GM18867 (cell line): ENCODE results near the gene SYTL1.

Experiments
- ATAC-seq: cut with Tn5 transposase; IDR thresholded peaks from one replicate; pipeline ENCODE4 v1.9.1; 2021; ENCODE audit warnings: mild to moderate bottlenecking, moderate library complexity; ENCODE audit not compliant: unreplicated experiment

SYTL1 gene

DNA sequence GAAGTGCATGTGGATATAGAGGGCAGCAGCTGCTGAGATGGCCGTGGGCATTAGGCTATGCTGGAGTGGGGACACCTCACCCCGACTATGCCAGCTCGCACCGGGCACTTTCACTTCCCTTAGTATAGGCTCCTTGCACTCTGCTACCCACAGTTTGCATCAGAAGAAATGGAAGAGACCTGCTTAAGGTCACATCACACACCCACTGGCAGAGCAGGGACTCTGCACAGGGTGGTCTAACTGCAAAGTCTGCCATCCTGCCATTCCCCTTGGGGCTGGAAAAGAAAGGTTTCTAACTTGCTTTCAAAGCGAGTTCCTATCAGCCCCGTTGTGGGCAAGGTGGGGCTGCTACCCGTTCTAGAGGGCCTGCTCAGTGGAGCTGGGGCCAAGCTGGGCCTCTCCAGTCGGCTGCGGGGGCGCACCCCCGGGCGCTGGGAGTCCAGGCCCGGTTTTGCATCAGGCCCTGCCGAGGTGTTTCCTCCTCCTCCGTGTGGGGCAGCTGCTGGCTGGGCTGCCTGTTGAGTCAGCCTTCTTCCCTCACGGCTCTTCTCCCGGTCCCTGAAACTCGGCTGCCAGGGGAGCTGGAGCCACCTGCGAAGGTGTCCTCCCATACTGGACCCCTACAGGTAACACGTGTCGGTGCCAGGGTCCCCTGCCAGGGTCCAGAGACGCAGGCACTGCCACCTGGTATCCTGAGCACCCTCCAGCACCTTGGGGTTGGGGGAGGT is at the start of gene SYTL1:
Gene SYTL1 (plus strand): TSS at position 498 of the 728 bp plus-strand sequence. CDS start 3,313 bp downstream, outside the sequence.
- peak; percentile 55 for ATAC-seq

DNA sequence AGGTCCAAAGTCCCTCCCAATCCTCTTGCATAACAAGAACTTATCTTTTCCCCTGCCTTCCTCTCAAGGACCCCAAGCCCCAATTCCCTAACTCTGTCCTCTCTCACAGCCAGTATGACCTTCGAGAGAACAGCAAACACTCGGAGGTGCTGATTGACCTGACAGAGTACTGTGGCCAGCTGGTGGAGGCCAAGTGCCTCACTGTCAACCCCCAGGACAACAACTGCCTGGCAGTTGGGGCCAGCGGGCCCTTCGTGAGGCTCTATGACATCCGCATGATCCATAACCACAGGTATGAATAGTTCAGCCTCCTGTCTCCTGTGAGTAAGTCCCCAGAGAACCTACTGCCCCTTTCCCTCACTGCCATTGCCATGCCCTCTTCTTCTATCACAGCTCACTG is 49.7 kb upstream of the SYTL1 start:
- ATAC-seq, result no peak

DNA sequence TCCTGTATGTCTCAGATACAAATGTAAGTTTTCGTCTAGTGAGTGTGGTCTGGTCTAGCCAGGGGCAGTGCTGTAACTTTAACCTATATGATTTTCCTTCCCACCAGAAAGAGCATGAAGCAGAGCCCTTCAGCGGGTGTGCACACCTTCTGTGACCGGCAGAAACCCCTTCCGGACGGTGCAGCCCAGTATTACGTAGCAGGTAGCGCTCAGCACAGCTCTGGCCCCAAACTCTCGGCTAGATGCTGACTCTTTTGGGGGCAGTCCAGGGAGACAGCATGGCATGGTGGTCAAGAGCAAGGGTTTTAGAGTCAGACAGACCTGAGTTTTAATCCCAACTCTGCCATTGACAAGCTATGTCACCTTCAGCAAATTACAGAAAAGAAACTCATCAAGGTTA is 47.9 kb upstream of the SYTL1 start:
- ATAC-seq, result no peak

GRCh38 chr1:27296773-27297291 is 45.0 kb upstream of the SYTL1 start:
- ATAC-seq, result no peak

GRCh38 chr1:27297903-27298302 is 43.9 kb upstream of the SYTL1 start:
- ATAC-seq, result no peak

GRCh38 chr1:27298632-27299384 is 43.0 kb upstream of the SYTL1 start:
- ATAC-seq, result no peak

DNA sequence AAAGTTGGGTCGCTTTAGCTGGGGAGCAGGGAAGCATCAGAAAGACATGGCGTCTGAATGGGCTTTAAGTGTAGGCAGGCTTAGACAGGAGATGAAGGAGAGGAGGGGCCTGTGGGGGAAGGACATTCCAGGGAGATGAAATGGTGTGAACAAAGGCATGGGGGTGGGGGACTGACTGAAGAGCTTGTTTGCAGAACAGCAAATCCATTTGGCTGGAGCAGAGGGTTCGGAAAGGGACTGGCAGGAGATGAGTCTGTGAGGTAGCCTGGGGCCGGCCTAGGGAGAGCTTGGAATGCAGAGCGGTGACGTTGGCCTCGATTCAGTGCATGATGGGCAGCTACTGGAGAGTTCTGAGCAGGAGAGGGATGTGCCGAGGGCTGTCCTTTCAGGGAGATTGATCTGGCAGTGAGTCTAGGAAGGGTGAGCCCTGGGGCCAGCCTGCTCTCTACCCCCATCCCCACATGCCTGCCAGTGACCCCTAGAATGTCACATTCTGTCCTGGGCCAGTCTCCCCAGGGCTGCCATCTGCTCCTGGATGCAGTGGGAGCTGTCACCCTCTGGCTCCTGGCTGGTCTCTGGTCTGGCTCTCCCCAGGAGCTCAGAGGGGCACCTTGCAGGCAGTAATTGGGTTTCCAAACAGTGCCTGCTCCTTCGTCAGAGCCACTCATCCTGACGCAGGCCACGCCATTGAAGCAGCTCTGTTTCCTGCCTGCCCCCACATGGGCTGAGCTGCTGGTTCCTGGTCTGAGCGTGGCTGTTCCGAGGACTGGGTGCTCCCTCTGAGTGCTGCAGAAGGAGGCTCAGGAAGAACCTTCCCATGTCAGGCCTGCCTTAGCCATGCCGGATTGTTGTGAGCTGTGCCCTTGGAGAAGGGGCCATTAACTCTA is 42.2 kb upstream of the SYTL1 start:
- no peak for ATAC-seq

DNA sequence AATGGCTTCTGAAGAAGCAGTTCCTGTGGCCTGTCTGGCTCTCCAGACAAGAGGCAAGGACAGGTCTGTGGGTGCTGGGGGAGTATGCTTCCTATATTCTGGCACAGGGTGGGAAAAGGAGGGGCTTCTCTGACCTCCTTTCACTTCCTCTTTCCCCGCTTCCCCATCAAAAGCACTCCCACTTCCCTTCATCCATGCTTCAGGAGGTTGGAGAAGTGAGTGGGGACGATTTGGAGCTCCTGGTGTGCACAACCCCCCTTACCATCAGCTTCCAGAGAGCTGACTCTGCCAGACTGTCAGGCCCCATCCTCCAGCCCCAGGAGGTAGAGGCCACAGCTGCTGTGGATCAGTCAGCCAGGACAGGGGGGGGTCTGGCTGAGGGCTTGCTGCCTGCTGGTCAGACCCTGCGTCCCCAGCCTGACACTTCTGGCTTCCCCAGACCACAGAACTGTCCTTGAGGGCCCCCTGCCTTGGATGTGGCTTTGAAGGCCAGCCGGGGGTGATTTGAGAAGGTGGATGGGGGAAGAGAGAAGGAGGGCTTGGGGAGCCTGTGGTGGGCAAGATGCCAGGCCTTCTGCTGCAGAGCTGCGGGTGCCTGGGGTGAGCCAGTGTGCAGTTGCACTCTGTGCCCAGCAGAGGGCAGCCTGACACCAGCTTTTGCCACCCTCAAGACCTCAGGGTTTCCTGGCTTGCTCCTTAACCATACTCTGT is 41.3 kb upstream of the SYTL1 start:
- peak; percentile 41 for ATAC-seq

- no peak for ATAC-seq
Measured at GRCh38 chr1:27301052-27301422, 40.8 kb upstream of the SYTL1 start.

DNA sequence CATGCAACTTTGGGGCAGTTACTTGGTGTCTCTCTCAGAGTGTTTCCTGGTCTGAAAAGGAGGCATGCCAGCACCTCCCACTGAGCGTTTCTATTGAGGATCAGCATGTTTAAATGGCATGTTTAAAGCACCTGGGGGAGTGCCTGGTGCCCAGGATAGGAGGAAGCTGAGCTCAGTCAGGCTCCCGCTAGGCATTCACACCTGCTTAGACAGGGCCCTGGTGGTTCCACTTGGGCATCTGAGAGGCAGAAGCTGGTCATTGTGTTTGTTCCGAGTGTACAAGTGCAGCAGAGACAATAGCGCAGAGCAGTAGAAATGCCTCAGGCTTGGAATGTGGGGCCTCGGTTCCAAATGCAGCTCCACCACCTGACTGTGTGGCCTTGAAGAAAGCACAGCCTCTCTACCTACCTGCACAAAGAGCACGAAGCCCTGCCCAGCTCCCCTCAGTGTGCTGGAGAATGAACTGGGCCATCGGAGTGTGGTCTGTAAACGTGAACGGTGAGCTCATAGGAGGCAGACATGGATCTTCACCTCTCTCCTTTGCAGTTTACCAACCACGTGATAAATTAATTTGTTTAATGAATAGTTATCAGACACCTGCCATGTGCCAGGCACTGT is 40.1 kb upstream of the SYTL1 start:
- no peak for ATAC-seq

DNA sequence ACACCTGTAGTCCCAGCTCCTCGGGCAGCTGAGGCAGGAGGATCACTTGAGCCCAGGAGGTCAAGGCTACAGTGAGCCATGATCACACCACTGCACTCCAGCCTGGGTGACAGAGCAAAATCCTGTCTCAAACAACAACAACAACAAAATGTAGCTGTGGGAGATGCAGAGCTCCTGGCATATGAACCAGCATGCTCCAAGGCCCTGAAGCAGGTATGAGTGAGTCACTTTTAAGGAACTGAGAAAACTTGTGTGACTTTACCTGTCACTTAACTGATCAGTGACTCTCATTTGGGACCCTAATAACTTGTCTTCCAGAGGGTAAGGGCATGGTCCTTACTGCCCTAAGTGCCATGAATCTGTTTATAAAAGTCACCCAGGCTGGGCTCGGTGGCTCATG is 39.2 kb upstream of the SYTL1 start:
- ATAC-seq, result no peak

DNA sequence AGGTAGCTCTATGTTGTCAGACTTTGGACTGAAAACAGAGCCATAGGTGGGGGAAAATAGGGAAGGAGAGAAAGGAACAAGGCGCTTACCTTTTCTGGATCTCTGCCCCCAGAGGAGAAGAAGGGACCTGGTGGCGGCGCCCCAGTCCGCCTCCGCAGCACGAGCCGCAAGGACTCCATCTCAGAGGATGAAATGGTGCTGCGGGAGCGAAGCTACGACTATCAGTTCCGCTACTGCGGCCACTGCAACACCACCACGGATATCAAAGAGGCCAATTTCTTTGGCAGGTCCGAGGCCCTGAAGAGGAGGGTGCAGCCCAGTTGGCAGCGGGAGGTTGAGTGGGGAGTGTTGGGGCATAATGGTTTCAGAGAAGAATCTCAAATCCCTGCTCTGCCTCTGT is 38.3 kb upstream of the SYTL1 start:
- no peak for ATAC-seq

DNA sequence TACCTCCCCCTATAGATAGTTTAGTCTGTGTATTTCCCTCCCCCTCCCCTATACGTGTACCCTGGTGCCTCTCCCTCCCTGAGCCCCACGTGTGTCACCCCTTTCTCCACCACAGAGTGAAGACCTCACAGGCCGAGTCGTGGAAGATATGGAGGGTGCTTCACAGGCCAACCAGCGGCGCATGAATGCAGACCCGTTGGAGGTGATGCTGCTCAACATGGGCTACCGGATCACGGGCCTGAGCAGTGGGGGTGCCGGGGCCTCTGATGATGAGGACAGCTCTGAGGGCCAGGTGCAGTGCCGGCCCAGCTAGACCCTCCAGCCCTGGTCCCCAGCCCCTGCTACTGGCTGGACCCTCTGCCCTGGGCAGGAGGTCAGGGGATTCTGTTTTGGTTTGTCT is 35.8 kb upstream of the SYTL1 start:
- ATAC-seq, result no peak

DNA sequence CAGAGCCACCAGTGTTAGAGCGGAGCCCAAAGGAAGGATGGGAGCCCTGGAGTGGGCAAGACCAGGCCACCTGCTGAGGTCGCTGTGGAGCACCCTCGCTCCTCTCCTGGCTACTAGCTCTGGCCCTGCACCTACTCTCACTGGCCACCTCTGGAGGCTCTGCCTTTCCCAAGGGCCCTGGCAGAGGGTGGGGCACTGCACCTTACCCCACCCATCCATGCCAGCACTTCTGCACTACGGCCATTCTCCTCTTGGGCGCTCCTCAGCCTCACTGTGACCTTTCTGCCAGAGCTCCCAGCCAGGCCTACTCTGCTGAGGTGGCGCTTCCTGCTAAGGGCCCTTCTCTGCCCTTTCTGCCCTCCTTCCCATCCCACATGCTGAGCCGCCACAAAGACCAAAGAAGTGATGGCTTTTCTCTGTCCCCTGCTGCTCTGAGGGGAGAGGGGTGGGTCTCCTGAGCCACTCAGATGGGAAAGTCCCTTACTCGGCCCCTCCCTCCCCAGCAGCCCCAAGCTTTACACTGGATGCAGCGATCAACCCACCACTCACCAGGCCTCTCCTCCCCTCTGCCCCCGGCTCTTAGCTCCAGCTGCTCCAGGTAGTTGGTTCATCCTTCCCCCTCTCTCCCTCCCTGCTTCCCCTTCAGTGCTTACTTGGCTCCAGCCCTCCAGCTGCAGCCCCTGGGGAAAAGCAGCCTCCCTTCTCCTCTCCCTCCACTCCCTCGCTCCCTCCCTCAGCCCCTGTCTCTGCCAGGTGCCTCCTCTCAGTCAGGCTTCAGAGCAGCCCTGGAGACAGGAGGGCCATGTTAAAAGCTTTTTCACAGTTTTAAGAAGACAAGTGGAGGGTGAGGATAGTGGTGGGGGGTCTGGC is 34.7 kb upstream of the SYTL1 start:
- ATAC-seq, result no peak

- no peak for ATAC-seq
Measured at GRCh38 chr1:27307874-27308598, 33.8 kb upstream of the SYTL1 start.

- ATAC-seq, result no peak
Measured at GRCh38 chr1:27314169-27314568, 27.7 kb upstream of the SYTL1 start.

GRCh38 chr1:27314737-27315136 is 27.1 kb upstream of the SYTL1 start:
- ATAC-seq, result no peak

DNA sequence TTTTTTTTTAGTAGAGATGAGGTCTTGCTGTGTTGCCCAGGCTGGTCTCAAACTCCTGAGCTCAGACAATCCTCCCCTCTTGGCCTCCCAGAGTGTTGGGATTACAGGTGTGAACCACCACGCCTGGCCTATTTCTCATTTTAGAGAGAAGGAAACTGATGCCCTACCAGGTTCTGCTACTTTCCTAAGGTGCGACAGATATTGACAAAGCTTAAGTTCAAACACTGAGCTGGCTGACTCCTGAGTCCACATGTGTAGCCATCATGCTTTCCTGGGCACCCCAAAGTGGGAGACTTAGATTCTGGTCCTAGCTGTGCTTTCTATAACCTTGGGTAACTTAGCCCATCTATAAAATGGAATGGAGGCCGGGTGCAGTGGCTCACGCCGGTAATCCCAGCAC is 25.0 kb upstream of the SYTL1 start:
- no peak for ATAC-seq

- no peak for ATAC-seq
Measured at GRCh38 chr1:27318136-27318535, 23.7 kb upstream of the SYTL1 start.
